Measurements from ENCODE around the gene CHCHD3.

The CHCHD3 gene

DNA sequence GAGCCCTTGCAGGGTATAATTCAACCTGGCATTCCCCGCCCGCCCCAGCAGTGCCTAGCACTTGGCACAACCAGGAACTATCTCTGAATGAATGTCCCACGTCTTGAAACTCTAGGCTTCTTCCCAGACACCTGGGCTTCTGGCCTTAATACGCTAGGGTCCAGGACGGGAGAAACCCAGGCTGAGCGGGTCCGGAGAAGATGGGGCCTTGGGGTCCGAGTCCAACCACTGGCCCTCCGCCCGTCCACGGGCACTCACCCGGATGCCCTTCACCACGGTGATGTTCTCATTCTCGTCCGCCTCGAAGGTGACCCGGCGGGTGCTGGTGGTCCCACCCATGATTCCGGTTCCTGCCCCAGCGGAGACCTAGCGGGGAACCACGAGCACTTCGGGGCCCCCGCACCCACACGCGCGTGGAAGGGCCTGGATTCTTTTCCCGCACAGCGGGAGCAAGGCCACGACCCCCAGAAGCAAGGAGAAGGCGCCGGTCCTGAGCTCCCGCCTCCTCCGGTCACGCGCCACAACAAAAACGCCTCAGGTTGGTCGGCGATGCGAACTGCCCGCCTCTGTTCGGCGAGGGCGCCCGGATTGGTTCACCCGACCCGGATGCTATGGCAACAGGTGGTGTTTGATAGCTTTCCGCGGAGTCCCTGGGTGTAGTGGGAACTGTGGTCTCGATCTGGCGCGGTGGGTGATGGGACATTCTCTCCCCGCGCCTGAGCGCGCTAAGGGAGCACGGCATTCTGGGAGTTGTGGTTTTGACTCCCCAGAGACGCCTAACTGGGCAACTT lies at the start of gene CHCHD3:
TSS of gene CHCHD3 (minus strand) at position 492 of the 791 bp plus-strand sequence. CDS start at position 339, 153 bp downstream.
- no peaks in the 10 kb centered on the region for H3K4me1 ChIP-seq (ENCODE audit: control insufficient read depth, insufficient read depth, low read length)
- peak within 1 kb of the TSS; percentile 62 for H3K27ac ChIP-seq (ENCODE audit: low read length)
- H3K4me3 ChIP-seq (ENCODE audit: low read length in 2 of 2) = peak within 1 kb of the TSS; percentile 89 to 99
- H3K9ac ChIP-seq (ENCODE audit: low read length in 2 of 2) = peak within 1 kb of the TSS; percentile 90 to 97
- no peaks in the 10 kb centered on the region for H3K9me3 ChIP-seq (ENCODE audit: control insufficient read depth in 2 of 2, low read length in 2 of 2)
- H3K36me3 ChIP-seq (ENCODE audit: control insufficient read depth in 2 of 2, insufficient read depth in 2 of 2, low read length in 2 of 2) = no peaks in the 10 kb centered on the region
- no peaks in the 10 kb centered on the region for H3K27me3 ChIP-seq (ENCODE audit: control insufficient read depth in 1 of 2, insufficient read depth in 2 of 2, low read length in 2 of 2)

DNA sequence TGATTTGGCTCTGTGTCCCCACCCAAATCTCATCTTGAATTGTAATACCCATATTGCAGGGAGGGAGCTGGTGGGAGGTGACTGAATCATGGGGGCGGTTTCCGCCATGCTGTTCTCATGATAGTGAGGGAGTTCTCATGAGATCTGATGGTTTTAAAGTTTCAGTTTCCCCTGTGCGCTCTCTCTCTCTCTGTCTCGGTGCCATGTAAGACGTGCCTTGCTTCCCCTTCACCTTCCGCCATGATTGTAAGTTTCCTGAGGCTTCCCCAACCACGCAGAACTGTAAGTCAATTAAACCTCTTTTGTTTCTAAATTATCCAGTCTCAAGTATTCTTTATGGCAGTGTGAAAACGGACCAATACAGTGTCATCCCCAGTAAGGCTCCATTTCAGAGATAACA lies 48.3 kb upstream of the CHCHD3 start:
- Histone ChIP-seq H3K4me1 (ENCODE audit: control insufficient read depth, insufficient read depth, low read length) (no peaks in the 10 kb centered on the region), H3K4me3 (ENCODE audit: low read length in 2 of 2) (no peak overlapping the region), H3K9ac (ENCODE audit: low read length in 2 of 2) (no peak overlapping the region)

DNA sequence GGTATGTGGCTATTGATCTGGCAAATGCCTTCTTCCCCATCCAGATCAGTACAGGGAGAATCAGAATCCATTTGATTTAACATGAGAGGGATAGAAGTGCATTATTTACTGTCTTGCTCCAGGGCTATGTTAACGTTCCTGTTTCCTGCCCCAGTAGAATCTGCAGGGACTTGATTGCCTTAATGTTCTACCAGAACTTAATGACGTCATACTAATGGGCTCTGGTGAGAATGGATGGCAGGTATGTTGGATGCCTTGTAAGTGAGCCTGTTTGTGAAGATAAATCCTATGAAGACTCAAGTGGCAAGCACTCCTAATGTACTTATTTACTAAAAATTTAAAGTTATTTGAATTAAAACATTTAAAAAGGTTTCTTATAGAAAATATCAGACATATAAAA lies 44.5 kb upstream of the CHCHD3 start:
- Histone ChIP-seq H3K27ac (ENCODE audit: low read length) (no peak overlapping the region), H3K4me3 (ENCODE audit: low read length in 2 of 2) (no peak overlapping the region), H3K36me3 (ENCODE audit: control insufficient read depth in 2 of 2, insufficient read depth in 2 of 2, low read length in 2 of 2) (no peaks in the 10 kb centered on the region), H3K9ac (ENCODE audit: low read length in 2 of 2) (no peak overlapping the region), H3K27me3 (ENCODE audit: control insufficient read depth in 1 of 2, insufficient read depth in 2 of 2, low read length in 2 of 2) (peaks cover 0 to 5% of the 10 kb centered on the region in 2 donors), H3K4me1 (ENCODE audit: control insufficient read depth, insufficient read depth, low read length) (no peaks in the 10 kb centered on the region), H3K9me3 (ENCODE audit: control insufficient read depth in 2 of 2, low read length in 2 of 2) (no peaks in the 10 kb centered on the region)

More for the DNA sequence above, 48.3 kb upstream of the CHCHD3 start:
- Histone ChIP-seq H3K27ac (ENCODE audit: low read length) (no peak overlapping the region), H3K36me3 (ENCODE audit: control insufficient read depth in 2 of 2, insufficient read depth in 2 of 2, low read length in 2 of 2) (no peaks in the 10 kb centered on the region), H3K27me3 (ENCODE audit: control insufficient read depth in 1 of 2, insufficient read depth in 2 of 2, low read length in 2 of 2) (peaks cover 0 to 3% of the 10 kb centered on the region in 2 donors), H3K9me3 (ENCODE audit: control insufficient read depth in 2 of 2, low read length in 2 of 2) (no peaks in the 10 kb centered on the region)

DNA sequence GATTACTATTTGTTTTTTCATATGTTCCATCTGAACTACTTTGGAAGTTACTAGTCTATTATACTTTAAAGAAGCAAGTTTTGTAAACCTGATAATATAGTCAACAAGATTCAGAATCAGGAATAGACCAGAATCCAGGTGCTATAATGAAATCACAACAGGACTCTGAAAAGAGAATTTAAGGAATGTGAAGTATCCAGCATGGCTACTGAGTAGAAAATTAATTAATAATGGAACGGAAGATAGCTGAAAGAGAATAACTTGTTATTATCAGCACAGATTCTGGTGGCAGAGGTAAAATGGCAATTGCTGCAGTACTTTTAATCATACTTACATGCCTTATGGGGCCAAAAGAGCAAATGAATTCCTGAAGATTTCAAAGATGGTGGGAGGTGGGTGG lies 43.1 kb upstream of the CHCHD3 start:
- Histone ChIP-seq H3K4me1 (ENCODE audit: control insufficient read depth, insufficient read depth, low read length) (no peaks in the 10 kb centered on the region), H3K27ac (ENCODE audit: low read length) (no peak overlapping the region), H3K27me3 (ENCODE audit: control insufficient read depth in 1 of 2, insufficient read depth in 2 of 2, low read length in 2 of 2) (peaks cover 0 to 5% of the 10 kb centered on the region in 2 donors), H3K9ac (ENCODE audit: low read length in 2 of 2) (no peak overlapping the region), H3K4me3 (ENCODE audit: low read length in 2 of 2) (no peak overlapping the region), H3K36me3 (ENCODE audit: control insufficient read depth in 2 of 2, insufficient read depth in 2 of 2, low read length in 2 of 2) (no peaks in the 10 kb centered on the region), H3K9me3 (ENCODE audit: control insufficient read depth in 2 of 2, low read length in 2 of 2) (no peaks in the 10 kb centered on the region)

DNA sequence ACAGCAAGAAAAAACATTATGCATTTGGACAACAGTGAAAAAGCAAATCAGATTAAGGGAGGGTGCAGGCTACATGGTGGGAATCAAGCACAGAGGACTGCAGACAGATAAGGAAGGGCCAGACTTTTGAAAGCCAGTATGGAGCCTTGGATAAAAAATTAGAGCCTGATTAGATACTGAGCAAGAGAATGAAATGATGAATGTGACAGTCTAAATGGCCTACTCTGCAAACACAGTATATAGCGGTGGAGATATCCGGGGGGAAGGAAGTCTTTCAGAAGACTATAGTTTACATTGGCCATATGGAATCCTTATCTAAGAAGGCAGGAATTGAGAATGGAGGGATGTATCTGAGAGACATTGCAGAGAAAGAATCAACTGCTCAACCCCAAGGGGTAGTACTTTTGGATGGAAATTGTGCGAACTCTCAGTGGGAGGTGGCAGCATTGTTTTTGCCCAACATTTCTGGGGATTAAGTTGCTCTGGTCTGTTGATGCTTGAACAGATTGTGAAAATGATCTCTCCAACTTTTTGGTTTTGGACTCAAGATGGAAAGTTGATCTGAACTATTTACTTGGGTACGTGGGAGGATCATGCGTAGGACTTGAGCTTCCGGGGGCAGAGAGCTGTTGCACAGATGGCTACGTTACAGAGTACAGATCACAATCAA lies 39.4 kb upstream of the CHCHD3 start:
- H3K27me3 ChIP-seq (ENCODE audit: control insufficient read depth in 1 of 2, insufficient read depth in 2 of 2, low read length in 2 of 2) = peaks cover 0 to 4% of the 10 kb centered on the region in 2 donors
- no peak overlapping the region for H3K27ac ChIP-seq (ENCODE audit: low read length)
- H3K9me3 ChIP-seq (ENCODE audit: control insufficient read depth in 2 of 2, low read length in 2 of 2) = no peaks in the 10 kb centered on the region
- no peaks in the 10 kb centered on the region for H3K36me3 ChIP-seq (ENCODE audit: control insufficient read depth in 2 of 2, insufficient read depth in 2 of 2, low read length in 2 of 2)
- H3K4me1 ChIP-seq (ENCODE audit: control insufficient read depth, insufficient read depth, low read length) = no peaks in the 10 kb centered on the region
- H3K9ac ChIP-seq (ENCODE audit: low read length in 2 of 2) = no peak overlapping the region
- H3K4me3 ChIP-seq (ENCODE audit: low read length in 2 of 2) = no peak overlapping the region

DNA sequence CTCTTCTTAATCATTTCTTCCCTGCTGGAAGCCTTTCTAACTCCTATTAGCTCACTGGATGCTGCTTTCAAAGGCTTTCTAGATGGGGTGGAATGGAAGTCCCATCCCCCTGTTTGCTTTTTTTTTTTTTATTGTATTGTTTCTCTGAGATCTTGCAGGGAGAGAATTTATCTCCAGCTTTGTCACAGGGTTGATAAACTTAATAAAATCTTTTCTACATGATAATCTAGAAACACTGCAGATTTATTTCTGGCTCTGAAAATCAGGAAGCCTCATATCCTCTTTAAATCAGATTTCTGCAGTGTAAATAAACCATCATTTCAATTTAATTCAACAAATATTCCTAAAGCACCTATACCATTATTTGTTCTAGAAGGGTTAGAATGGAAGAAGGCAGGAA lies 37.2 kb upstream of the CHCHD3 start:
- Histone ChIP-seq H3K4me3 (ENCODE audit: low read length in 2 of 2) (no peak overlapping the region), H3K9me3 (ENCODE audit: control insufficient read depth in 2 of 2, low read length in 2 of 2) (no peaks in the 10 kb centered on the region), H3K4me1 (ENCODE audit: control insufficient read depth, insufficient read depth, low read length) (no peaks in the 10 kb centered on the region)

DNA sequence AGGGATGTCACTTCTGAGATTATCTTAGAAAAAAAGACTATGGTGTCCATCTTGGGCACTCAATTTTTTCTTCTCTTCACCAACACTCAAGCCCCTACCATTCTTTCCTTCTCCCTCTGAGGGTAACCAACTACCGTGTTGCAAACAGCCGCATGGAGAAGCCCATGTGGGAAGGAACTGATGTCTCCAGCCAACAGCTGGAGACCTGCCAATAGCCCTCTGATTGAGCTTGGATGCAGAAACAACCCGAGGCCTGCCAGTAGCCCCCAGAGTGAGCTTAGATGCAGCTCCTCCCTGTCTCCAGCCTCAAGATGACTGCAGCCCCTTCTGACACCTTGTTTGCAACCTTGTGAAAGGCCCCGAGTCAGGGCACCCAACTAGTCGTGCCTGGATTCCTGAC lies 36.4 kb upstream of the CHCHD3 start:
- no peaks in the 10 kb centered on the region for H3K36me3 ChIP-seq (ENCODE audit: control insufficient read depth in 2 of 2, insufficient read depth in 2 of 2, low read length in 2 of 2)
- peaks cover 0 to 5% of the 10 kb centered on the region in 2 donors for H3K27me3 ChIP-seq (ENCODE audit: control insufficient read depth in 1 of 2, insufficient read depth in 2 of 2, low read length in 2 of 2)
- H3K4me3 ChIP-seq (ENCODE audit: low read length in 2 of 2) = no peak overlapping the region
- H3K4me1 ChIP-seq (ENCODE audit: control insufficient read depth, insufficient read depth, low read length) = no peaks in the 10 kb centered on the region
- no peak overlapping the region for H3K27ac ChIP-seq (ENCODE audit: low read length)
- H3K9me3 ChIP-seq (ENCODE audit: control insufficient read depth in 2 of 2, low read length in 2 of 2) = no peaks in the 10 kb centered on the region
- no peak overlapping the region for H3K9ac ChIP-seq (ENCODE audit: low read length in 2 of 2)

More for the DNA sequence above, 37.2 kb upstream of the CHCHD3 start:
- H3K27me3 ChIP-seq (ENCODE audit: control insufficient read depth in 1 of 2, insufficient read depth in 2 of 2, low read length in 2 of 2) = peaks cover 0 to 5% of the 10 kb centered on the region in 2 donors
- H3K9ac ChIP-seq (ENCODE audit: low read length in 2 of 2) = no peak overlapping the region
- H3K36me3 ChIP-seq (ENCODE audit: control insufficient read depth in 2 of 2, insufficient read depth in 2 of 2, low read length in 2 of 2) = no peaks in the 10 kb centered on the region
- no peak overlapping the region for H3K27ac ChIP-seq (ENCODE audit: low read length)

DNA sequence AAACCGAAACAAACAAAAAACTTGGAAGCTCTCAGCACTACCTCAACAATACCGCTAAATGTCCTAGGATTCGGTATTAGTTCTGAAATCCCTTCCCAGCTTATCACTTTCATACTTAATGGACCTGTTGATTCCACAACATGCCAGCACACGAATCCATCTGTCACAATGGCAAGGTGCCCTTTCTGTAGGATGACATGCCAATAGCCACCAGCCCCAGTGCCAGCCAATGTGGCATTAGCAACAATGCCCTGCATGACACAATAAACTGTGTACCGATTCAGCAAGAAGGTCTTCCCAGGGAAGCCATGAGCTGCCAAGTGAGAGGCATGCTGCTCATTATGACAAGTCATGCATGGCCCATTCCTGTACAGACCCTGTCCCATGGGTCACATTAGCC lies 35.6 kb upstream of the CHCHD3 start:
- Histone ChIP-seq H3K9me3 (ENCODE audit: control insufficient read depth in 2 of 2, low read length in 2 of 2) (no peaks in the 10 kb centered on the region), H3K27me3 (ENCODE audit: control insufficient read depth in 1 of 2, insufficient read depth in 2 of 2, low read length in 2 of 2) (peaks cover 0 to 3% of the 10 kb centered on the region in 2 donors), H3K27ac (ENCODE audit: low read length) (no peak overlapping the region), H3K9ac (ENCODE audit: low read length in 2 of 2) (no peak overlapping the region), H3K4me1 (ENCODE audit: control insufficient read depth, insufficient read depth, low read length) (no peaks in the 10 kb centered on the region), H3K4me3 (ENCODE audit: low read length in 2 of 2) (no peak overlapping the region), H3K36me3 (ENCODE audit: control insufficient read depth in 2 of 2, insufficient read depth in 2 of 2, low read length in 2 of 2) (no peaks in the 10 kb centered on the region)

DNA sequence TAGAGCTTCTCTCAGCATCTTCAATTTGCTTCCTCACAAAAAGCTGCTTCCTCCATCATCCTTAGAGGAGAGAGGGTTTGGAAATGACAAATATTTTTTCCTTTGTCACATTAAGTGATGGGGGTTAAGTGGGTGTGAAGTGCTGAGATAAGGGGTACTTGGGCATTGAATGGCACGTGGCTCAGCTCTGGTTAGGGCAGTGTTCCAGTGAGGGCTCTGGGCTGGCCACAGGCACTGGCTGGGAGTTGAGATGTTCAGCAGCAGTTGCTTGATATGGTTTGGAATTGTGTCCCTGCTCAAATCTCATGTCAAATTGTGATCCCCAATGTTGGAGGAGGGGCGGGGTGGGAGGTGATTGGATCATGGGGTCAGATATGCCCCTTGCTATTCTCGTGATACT lies 33.7 kb upstream of the CHCHD3 start:
- Histone ChIP-seq H3K9me3 (ENCODE audit: control insufficient read depth in 2 of 2, low read length in 2 of 2) (no peaks in the 10 kb centered on the region), H3K27ac (ENCODE audit: low read length) (no peak overlapping the region), H3K27me3 (ENCODE audit: control insufficient read depth in 1 of 2, insufficient read depth in 2 of 2, low read length in 2 of 2) (peaks cover 0 to 3% of the 10 kb centered on the region in 2 donors), H3K36me3 (ENCODE audit: control insufficient read depth in 2 of 2, insufficient read depth in 2 of 2, low read length in 2 of 2) (no peaks in the 10 kb centered on the region), H3K9ac (ENCODE audit: low read length in 2 of 2) (no peak overlapping the region), H3K4me1 (ENCODE audit: control insufficient read depth, insufficient read depth, low read length) (no peaks in the 10 kb centered on the region), H3K4me3 (ENCODE audit: low read length in 2 of 2) (no peak overlapping the region)

DNA sequence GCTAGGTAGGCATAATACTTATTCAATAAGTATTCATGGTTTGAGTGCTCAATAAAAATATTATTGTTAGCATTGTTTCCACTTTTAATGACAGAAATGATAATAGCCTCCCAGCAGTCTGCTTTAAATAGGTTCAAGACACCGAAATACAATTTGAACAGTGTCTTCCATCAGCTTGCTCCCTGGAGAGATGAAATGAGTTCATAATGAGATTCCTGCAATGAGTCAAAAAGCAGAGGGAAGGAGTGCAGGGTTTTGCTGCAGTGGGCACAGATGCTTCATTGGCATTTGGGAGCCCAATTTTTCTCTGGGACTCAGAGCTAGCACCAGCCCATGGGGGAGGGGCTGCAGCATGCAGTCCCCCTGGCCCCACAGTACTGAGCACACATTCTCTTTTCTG lies 32.6 kb upstream of the CHCHD3 start:
- H3K36me3 ChIP-seq (ENCODE audit: control insufficient read depth in 2 of 2, insufficient read depth in 2 of 2, low read length in 2 of 2) = no peaks in the 10 kb centered on the region
- H3K9me3 ChIP-seq (ENCODE audit: control insufficient read depth in 2 of 2, low read length in 2 of 2) = no peaks in the 10 kb centered on the region
- H3K27ac ChIP-seq (ENCODE audit: low read length) = no peak overlapping the region
- H3K9ac ChIP-seq (ENCODE audit: low read length in 2 of 2) = no peak overlapping the region
- H3K27me3 ChIP-seq (ENCODE audit: control insufficient read depth in 1 of 2, insufficient read depth in 2 of 2, low read length in 2 of 2) = peaks cover 0 to 3% of the 10 kb centered on the region in 2 donors
- no peak overlapping the region for H3K4me3 ChIP-seq (ENCODE audit: low read length in 2 of 2)
- no peaks in the 10 kb centered on the region for H3K4me1 ChIP-seq (ENCODE audit: control insufficient read depth, insufficient read depth, low read length)

DNA sequence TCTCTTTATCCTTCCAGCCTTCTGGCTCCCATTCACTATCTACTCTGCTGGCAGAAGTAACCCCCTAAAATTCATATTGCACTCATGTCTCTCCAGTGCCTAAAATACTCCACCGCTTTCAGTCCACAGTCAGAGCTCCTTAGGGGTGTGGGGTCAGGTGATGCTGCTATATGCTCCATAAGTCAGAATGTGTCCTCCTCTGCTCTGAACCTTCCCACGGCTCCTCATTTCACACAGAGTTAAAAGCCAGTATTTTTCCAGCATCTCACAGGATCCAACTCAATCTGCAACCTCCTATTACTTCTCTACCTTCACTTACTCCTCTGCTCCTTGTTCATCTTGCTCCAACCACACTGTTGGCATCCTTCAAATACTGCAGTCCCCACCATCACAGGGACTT lies 31.1 kb upstream of the CHCHD3 start:
- no peak overlapping the region for H3K4me3 ChIP-seq (ENCODE audit: low read length in 2 of 2)
- H3K9me3 ChIP-seq (ENCODE audit: control insufficient read depth in 2 of 2, low read length in 2 of 2) = peaks cover under 1 to 3% of the 10 kb centered on the region in 2 donors
- H3K36me3 ChIP-seq (ENCODE audit: control insufficient read depth in 2 of 2, insufficient read depth in 2 of 2, low read length in 2 of 2) = no peaks in the 10 kb centered on the region
- no peak overlapping the region for H3K9ac ChIP-seq (ENCODE audit: low read length in 2 of 2)
- no peak overlapping the region for H3K27ac ChIP-seq (ENCODE audit: low read length)
- no peaks in the 10 kb centered on the region for H3K4me1 ChIP-seq (ENCODE audit: control insufficient read depth, insufficient read depth, low read length)
- H3K27me3 ChIP-seq (ENCODE audit: control insufficient read depth in 1 of 2, insufficient read depth in 2 of 2, low read length in 2 of 2) = peaks cover 0 to 5% of the 10 kb centered on the region in 2 donors
